ENCODE data around the gene HBA1.
"Not testable (repeated sequence)": the region's sequence is repeated elsewhere in the genome, so short reads cannot be mapped to it uniquely, and the experiment has no call there.

The HBA1 gene

GRCh38 chr16:160242-160641, 16.2 kb upstream of the HBA1 start:
- not testable (repeated sequence) for DNase-seq

GRCh38 chr16:160691-161190, 15.7 kb upstream of the HBA1 start:
- no peak for DNase-seq

- DNase-seq = no peak
These were observed 14.0 kb upstream of the HBA1 start for GRCh38 chr16:162271-162991.

DNA sequence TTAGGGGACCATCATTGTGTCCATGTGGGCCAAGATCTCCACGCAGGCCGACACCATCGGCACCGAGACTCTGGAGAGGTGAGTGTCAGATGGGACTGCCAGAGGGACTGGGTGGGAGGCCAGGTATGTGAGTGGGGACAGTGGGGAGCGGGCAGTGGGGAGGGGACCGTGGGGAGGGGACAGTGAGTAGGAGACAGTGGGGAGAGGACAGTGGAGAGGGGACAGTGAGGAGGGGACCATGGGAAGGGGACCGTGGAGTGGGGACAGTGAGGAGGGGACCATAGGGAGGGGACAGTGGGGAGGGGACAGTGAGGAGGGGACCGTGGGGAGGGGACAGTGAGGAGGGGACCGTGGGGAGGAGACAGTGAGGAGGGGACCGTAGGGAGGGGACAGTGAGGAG, 13.3 kb upstream of the HBA1 start:
- DNase-seq = not testable (repeated sequence)

DNA sequence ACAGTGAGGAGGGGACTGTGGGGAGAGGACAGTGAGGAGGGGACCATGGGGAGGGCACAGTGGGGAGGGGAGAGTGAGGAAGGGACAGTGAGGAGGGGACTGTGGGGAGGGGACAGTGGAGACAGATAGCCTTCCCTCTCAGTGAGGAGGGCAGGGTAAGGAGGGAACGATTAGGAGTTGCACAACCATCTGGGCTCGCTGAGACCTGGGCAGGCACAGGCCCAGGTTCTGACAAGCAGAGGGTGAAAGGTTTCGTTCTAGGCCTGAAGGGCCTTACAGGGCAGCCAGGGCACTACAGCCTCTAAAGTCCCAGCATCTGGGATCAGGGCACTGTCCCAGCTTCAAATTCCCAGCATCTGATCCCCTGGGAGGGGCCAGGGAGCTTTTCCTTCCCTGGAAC, 12.8 kb upstream of the HBA1 start:
- not testable (repeated sequence) for DNase-seq

- DNase-seq = not testable (repeated sequence)
These were observed 12.2 kb upstream of the HBA1 start for GRCh38 chr16:164134-164823.

DNA sequence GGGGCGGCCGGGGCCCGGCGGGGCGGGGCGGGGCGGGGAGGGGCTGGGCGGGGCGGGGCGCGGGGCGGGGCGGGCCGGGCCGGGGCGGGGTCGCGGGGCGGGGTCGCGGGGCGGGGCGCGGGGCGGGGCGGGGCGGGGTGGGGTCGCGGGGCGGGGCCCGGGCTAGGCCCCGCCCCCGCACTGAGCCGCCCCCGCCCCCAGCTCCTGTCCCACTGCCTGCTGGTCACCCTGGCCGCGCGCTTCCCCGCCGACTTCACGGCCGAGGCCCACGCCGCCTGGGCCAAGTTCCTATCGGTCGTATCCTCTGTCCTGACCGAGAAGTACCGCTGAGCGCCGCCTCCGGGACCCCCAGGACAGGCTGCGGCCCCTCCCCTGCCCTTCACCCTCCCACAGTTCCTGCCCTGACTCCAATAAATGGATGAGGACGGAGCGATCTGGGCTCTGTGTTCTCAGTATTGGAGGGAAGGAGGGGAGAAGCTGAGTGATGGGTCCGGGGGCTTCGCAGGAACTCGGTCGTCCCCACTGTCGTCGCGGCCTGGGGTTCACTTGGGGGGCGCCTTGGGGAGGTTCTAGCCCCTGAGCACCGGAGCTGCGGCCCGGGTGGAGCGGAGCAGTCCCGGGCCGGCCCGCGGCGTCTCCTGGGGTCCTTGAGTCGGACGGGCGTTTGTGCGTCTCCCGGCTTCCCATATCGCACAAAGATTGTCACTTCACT, 11.5 kb upstream of the HBA1 start:
- DNase-seq = no peak

GRCh38 chr16:165539-166374, 10.7 kb upstream of the HBA1 start, which contains the start of gene HBM:
HBM (plus strand) TSS chr16:165978; CDS start chr16:165998, 20 bp downstream.
- DNase-seq = no peak

- no peak for DNase-seq
These were observed 9.9 kb upstream of the HBA1 start for GRCh38 chr16:166375-167121.

- DNase-seq = no peak
These were observed 9.3 kb upstream of the HBA1 start for GRCh38 chr16:167122-167690.

DNA sequence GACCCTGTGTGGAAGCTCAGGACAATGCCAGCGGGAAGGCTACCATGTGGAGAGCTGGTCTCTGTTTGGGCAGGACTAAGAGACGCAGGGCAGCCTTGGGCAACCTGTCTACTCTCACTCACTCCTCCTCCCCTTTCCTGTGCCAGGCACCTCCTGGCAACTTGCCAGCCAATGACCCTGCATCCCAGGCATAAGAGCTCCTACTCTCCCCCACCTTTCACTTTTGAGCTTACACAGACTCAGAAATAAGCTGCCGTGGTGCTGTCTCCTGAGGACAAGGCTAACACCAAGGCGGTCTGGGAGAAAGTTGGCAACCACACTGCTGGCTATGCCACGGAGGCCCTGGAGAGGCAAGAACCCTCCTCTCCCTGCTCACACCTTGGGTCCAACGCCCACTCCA, 8.1 kb upstream of the HBA1 start:
- DNase-seq = no peak

DNA sequence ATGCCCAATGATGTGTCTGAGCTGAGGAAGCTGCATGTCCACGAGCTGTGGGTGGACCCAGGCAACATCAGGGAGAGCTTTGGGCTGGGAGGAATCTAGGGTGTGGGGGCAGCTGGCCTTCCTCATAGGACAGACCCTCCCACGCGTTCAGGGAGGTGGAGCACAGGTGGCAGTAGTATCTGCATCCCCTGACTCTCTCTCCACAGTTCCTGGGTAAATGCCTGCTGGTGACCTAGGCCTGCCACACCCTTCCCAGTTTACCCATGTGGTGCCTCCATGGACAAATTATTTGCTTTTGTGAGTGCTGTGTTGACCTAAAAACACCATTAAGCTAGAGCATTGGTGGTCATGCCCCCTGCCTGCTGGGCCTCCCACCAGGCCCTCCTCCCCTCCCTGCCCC, 7.5 kb upstream of the HBA1 start:
- no peak for DNase-seq

DNA sequence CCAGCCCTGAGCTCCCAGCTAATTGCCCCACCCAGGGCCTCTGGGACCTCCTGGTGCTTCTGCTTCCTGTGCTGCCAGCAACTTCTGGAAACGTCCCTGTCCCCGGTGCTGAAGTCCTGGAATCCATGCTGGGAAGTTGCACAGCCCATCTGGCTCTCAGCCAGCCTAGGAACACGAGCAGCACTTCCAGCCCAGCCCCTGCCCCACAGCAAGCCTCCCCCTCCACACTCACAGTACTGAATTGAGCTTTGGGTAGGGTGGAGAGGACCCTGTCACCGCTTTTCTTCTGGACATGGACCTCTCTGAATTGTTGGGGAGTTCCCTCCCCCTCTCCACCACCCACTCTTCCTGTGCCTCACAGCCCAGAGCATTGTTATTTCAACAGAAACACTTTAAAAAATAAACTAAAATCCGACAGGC, 6.4 kb upstream of the HBA1 start:
- DNase-seq = not testable (repeated sequence)

DNA sequence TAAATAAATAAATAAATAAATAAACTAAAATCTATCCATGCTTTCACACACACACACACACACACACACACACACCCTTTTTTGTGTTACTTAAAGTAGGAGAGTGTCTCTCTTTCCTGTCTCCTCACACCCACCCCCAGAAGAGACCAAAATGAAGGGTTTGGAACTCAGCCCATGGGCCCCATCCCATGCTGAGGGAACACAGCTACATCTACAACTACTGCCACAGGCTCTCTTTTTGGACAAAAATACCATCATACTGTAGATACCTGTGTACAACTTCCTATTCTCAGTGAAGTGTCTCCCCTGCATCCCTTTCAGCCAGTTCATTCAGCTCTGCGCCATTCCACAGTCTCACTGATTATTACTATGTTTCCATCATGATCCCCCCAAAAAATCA, 5.7 kb upstream of the HBA1 start:
- DNase-seq = no peak

DNA sequence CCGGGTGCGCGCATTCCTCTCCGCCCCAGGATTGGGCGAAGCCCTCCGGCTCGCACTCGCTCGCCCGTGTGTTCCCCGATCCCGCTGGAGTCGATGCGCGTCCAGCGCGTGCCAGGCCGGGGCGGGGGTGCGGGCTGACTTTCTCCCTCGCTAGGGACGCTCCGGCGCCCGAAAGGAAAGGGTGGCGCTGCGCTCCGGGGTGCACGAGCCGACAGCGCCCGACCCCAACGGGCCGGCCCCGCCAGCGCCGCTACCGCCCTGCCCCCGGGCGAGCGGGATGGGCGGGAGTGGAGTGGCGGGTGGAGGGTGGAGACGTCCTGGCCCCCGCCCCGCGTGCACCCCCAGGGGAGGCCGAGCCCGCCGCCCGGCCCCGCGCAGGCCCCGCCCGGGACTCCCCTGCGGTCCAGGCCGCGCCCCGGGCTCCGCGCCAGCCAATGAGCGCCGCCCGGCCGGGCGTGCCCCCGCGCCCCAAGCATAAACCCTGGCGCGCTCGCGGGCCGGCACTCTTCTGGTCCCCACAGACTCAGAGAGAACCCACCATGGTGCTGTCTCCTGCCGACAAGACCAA, 4.0 kb upstream of the HBA1 start, which contains the start of gene HBA2:
TSS of gene HBA2 (plus strand) at position 503 of the 568 bp plus-strand sequence. CDS start at position 540, 37 bp downstream.
- not testable (repeated sequence) for DNase-seq

- not testable (repeated sequence) for DNase-seq
These were observed 3.1 kb upstream of the HBA1 start for GRCh38 chr16:173211-173854.

- not testable (repeated sequence) for DNase-seq
These were observed 2.3 kb upstream of the HBA1 start for GRCh38 chr16:173928-174769.

DNA sequence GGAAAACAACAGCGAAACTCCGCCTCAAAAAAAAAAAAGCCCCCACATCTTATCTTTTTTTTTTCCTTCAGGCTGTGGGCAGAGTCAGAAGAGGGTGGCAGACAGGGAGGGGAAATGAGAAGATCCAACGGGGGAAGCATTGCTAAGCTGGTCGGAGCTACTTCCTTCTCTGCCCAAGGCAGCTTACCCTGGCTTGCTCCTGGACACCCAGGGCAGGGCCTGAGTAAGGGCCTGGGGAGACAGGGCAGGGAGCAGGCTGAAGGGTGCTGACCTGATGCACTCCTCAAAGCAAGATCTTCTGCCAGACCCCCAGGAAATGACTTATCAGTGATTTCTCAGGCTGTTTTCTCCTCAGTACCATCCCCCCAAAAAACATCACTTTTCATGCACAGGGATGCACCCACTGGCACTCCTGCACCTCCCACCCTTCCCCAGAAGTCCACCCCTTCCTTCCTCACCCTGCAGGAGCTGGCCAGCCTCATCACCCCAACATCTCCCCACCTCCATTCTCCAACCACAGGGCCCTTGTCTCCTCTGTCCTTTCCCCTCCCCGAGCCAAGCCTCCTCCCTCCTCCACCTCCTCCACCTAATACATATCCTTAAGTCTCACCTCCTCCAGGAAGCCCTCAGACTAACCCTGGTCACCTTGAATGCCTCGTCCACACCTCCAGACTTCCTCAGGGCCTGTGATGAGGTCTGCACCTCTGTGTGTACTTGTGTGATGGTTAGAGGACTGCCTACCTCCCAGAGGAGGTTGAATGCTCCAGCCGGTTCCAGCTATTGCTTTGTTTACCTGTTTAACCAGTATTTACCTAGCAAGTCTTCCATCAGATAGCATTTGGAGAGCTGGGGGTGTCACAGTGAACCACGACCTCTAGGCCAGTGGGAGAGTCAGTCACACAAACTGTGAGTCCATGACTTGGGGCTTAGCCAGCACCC, 1.2 kb upstream of the HBA1 start:
- DNase-seq = no peak

All from NCI-H748 treated with DMSO at 0.1 percent for 48 hours (cell line).